HG02973 (cell line): ENCODE measurements around the gene PDZK1.
"Not testable (repeated sequence)": the region's sequence is repeated elsewhere in the genome, so short reads cannot be mapped to it uniquely, and the experiment has no call there.

ENCODE experiments used
- ATAC-seq: cut with Tn5 transposase; IDR thresholded peaks from one replicate; pipeline ENCODE4 v1.9.1; 2021; ENCODE audit warnings: moderate library complexity; ENCODE audit not compliant: unreplicated experiment

Gene PDZK1

GRCh38 chr1:145707183-145707867, at the start of gene PDZK1:
PDZK1 (minus strand) TSS chr1:145707368; CDS start chr1:145688021, 19,347 bp downstream.
- ATAC-seq: no peak

DNA sequence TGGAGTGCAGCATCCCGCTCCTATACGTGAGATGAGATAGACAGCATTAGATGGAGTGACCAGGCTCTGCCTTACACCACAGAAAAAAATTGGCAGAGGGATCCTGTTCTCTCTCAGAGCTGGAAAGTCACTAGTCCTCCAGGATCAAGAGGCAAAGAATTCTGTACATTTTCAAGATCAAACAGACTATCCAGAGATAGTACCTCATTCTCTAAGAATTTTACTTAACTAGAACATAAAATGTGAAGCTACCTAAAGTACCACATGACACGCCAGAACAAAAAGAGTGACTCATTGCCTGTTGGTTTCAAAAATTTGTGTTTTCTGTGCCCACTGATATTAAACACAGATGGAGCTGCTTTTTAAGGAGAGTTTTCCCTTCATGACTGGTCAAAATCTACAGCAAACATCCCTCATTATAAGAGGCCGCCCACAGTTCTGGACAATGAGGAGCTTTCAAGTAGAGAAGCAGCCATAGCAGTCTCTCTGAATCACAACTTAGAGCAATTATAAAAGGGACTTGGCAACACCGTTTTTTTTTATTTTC, 44.4 kb upstream of the PDZK1 start:
- no peak for ATAC-seq

- ATAC-seq: no peak
Measured at GRCh38 chr1:145750426-145750825, 43.3 kb upstream of the PDZK1 start.

GRCh38 chr1:145747398-145748247, 40.5 kb upstream of the PDZK1 start:
- ATAC-seq: no peak

DNA sequence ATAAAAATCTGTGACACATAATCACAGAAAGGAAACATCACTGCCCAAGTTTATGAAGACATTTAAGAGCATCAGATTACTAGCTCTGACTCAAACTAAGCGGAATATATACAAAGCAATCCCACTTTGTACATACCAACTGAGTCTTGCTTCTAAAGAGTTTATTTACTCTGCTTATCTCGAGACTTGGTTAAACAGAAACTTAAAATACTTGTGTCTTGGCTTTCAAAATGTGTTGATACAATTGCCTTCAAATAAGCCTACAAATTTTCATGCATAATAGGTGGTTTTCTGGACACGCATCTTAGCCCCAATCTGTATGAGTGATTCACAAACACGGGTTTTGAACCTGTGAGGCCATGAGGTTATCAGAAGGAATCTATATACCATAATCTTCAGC, 33.1 kb upstream of the PDZK1 start:
- ATAC-seq: no peak

DNA sequence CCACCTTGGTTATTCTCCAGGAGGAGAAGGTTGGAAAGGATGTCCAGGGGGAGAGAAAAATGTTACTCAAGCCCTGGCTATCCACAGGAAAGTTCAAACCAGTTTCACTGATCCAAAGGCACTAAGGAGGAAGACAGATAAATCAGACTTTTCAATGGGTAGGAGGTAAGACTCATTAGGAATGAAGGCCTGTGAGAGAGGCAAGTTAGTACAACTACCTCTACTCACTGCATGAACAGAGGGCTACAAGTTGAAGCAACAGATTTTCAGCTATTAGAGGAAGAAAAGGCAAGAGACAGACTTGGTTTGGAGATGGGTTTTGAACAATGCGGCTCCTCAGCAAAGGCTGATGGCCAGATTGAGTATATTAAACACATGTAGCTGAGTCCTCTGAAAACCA, 29.0 kb upstream of the PDZK1 start:
- ATAC-seq: no peak

DNA sequence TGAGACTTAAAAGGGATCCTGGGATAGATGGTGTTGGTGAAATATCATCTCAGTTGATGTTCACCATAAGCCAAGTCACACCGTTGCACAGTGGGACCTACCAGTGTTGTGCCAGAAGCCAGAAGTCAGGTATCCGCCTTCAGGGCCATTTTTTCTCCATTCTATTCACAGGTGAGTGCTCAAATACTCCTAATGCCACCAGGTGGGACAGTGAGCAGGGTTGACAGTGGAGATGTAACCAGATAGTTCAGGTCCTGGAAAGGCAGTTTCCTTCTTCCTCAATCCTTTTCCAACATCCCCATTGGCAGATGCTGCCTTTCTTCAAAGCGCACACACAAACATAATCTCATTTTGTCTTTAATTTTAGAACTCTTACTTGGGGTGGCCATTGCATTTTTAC, 23.7 kb upstream of the PDZK1 start:
- ATAC-seq: no peak

GRCh38 chr1:145730467-145730866, 23.3 kb upstream of the PDZK1 start:
- ATAC-seq: no peak

GRCh38 chr1:145729666-145730436, 22.7 kb upstream of the PDZK1 start:
- ATAC-seq: no peak

- no peak for ATAC-seq
Measured at GRCh38 chr1:145729196-145729595, 22.0 kb upstream of the PDZK1 start.

DNA sequence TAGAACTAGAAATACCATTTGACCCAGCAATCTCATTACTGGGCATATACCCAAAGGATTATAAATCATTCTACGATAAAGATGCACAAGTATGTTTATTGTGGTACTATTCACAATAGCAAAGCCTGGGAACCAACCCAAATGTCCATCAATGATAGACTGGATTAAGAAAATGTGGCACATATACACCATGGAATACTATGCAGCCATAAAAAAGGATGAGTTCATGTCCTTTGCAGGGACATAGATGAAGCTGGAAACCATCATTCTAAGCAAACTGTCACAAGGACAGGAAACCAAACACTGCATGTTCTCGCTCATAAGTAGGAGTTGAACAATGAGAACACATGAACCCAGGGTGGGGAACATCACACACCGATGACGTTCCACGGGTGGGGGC, 19.0 kb upstream of the PDZK1 start:
- ATAC-seq: not testable (repeated sequence)

DNA sequence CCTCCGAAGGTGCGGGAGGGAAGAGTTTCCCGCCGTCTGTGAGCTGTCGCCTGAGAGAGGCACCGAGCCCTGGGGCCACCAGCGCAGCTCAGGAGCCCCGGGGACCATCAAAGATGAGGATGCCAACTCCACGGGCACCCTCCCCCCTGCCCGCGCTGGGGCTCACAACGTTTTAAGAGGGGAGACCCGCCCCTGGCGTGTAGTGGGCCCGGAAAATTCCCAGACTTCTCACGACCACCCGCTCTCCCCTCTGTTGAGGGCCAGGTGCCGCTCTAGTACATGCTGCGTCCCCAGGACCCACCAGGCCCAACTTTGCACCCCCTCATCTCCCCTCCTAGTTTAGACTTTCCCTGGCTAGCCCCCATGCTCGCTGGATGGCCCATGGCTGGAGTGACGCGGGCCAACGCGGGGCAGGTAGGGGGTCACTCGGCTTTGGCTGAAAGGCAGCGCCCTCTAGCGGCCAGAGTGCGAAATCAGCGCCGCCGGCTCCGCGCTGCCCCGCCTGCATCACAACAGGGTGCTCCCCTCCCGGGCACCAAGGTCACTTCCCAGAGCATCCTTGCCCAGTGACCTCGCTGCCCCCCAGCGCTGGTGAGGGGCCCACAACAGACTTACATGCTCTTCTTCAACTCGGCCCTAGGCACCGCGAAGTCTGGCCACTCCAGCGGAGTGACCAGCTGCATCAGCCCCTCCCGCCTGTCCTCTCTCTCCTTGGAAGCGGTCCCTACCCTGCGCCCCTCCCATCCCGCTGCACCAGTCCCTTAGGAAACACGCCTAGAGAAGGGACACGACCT, 13.9 kb upstream of the PDZK1 start:
- no peak for ATAC-seq

GRCh38 chr1:145720556-145720877, 13.3 kb upstream of the PDZK1 start:
- no peak for ATAC-seq

GRCh38 chr1:145719230-145720079, 12.3 kb upstream of the PDZK1 start, which contains the start of gene CD160:
CD160 (plus strand) TSS chr1:145719499; CDS start chr1:145728328, 8,829 bp downstream.
- ATAC-seq: no peak

- ATAC-seq: not testable (repeated sequence)
Measured at GRCh38 chr1:145718465-145718864, 11.3 kb upstream of the PDZK1 start.

DNA sequence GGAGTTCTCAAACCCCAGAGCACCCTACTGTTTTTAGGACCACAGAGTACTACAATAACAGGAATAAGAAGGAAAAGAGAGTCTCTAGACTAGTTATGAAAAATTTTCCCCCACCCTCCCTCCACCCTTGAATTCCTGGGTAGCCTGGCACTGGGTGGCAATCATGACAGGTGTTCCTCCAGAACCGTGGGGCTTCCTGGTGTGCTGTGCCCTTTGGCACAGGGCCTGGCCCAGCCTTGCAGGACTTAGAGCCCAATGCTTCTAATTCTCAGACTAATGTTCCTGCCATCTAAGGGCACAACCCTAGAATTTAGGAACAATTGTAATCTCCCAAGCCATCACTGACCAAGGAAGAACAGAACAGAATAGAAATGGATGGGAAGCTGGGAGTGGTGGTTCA, 10.7 kb upstream of the PDZK1 start:
- ATAC-seq: no peak

GRCh38 chr1:145716641-145717345, 9.6 kb upstream of the PDZK1 start:
- ATAC-seq: no peak

DNA sequence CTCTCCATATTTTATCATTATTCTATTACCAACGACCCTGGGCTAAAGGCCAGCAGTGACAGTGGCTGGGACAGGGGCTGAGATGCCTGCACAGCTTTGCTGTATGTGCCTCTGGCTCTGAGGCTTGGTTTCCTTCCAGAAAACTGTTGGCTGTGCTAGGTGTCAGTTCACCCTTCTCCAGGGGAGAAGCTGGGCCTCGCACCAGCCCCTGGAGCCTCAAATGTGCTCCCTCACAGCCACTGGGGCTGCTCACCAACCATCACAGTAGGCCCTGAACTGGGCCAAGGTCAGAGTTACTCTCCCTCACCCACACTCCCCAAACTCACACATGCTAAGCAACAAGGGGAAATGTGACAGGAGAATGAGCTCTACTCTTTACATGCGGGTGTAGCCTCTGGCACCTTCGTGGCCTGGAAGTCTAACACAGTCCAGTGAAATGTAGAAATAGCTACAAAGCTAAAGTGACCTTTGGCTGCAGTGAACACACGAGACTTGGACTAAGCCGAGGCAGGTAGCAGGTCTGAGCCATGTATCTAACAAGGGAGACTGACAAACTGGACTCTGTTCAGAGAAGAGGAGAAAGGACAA, 7.5 kb upstream of the PDZK1 start:
- ATAC-seq: no peak
